MM.1S (cell line): ENCODE measurements around the gene DOCK10.

ENCODE experiments used
- DNase-seq: peaks from one replicate; pipeline ENCODE4 v3.0.0-alpha.2; 2015
- H2AFZ ChIP-seq: fragments of 300-600 bp; sonication (generic); 2 replicates; pipeline ENCODE4 v1.6.0; 2016; ENCODE audit warnings: antibody characterized with exemption, low read length
- H3F3A ChIP-seq: fragments of 300-600 bp; sonication (generic); 2 replicates; pipeline ENCODE4 v1.6.1; 2016; ENCODE audit warnings: mild to moderate bottlenecking, antibody characterized with exemption, low read length, moderate library complexity, mixed read lengths; ENCODE audit not compliant: insufficient read depth
- H3K27ac ChIP-seq: fragments of 300-600 bp; sonication (generic); 2 replicates; pipeline ENCODE4 v1.5.1; 2016; ENCODE audit warnings: mild to moderate bottlenecking, low read length
- H3K27me3 ChIP-seq: fragments of 300-600 bp; sonication (generic); replicated peaks from 2 replicates; pipeline ENCODE4 v1.6.0; 2016; ENCODE audit warnings: low read length; ENCODE audit not compliant: insufficient read depth
- H3K36me3 ChIP-seq: fragments of 300-600 bp; sonication (generic); replicated peaks from 2 replicates; pipeline ENCODE4 v1.6.1; 2016; ENCODE audit warnings: mild to moderate bottlenecking, low read length, mixed read lengths; ENCODE audit not compliant: insufficient read depth
- H3K4me1 ChIP-seq: fragments of 300-600 bp; sonication (generic); 2 replicates; pipeline ENCODE4 v1.6.1; 2016; ENCODE audit warnings: low read length, mixed read lengths
- H3K4me2 ChIP-seq: fragments of 300-600 bp; sonication (generic); 2 replicates; pipeline ENCODE4 v1.6.0; 2016; ENCODE audit warnings: low read depth, low read length
- H3K4me3 ChIP-seq: fragments of 300-600 bp; sonication (generic); 2 replicates; pipeline ENCODE4 v1.5.1; 2016; ENCODE audit warnings: low read length, mixed read lengths
- H3K79me2 ChIP-seq: fragments of 300-600 bp; sonication (generic); 2 replicates; pipeline ENCODE4 v1.6.1; 2016; ENCODE audit warnings: mixed run types, low read length, mixed read lengths
- H3K9ac ChIP-seq: fragments of 300-600 bp; sonication (generic); 2 replicates; pipeline ENCODE4 v1.6.1; 2016; ENCODE audit warnings: low read length, mixed read lengths
- H3K9me2 ChIP-seq: fragments of 300-600 bp; sonication (generic); replicated peaks from 2 replicates; pipeline ENCODE4 v1.6.1; 2016; ENCODE audit warnings: mild to moderate bottlenecking, low read length, mixed read lengths; ENCODE audit not compliant: insufficient read depth
- H3K9me3 ChIP-seq: fragments of 300-600 bp; sonication (generic); replicated peaks from 2 replicates; pipeline ENCODE4 v1.6.1; 2016; ENCODE audit warnings: mild to moderate bottlenecking, low read length, mixed read lengths; ENCODE audit not compliant: insufficient read depth
- H4K20me1 ChIP-seq: fragments of 300-600 bp; sonication (generic); 2 replicates; pipeline ENCODE4 v1.6.1; 2016; ENCODE audit warnings: mild to moderate bottlenecking, low read length, moderate library complexity, mixed read lengths; ENCODE audit not compliant: insufficient read depth
- CTCF ChIP-seq: fragments of 300-600 bp; sonication (generic); IDR thresholded peaks from 2 replicates; pipeline ENCODE4 v1.5.1; 2016; ENCODE audit warnings: antibody characterized with exemption, low read length, mixed read lengths
- EZH2 ChIP-seq: fragments of 300-600 bp; sonication (generic); optimal IDR thresholded peaks from 2 replicates; pipeline ENCODE3; 2017; ENCODE audit warnings: low read depth, mild to moderate bottlenecking, antibody characterized with exemption, low read length, mixed read lengths
- EZH2phosphoT487 ChIP-seq: fragments of 300-600 bp; sonication (generic); IDR thresholded peaks from 2 replicates; pipeline ENCODE4 v1.6.1; 2018; ENCODE audit warnings: antibody characterized with exemption, low read length

The DOCK10 gene

GRCh38 chr2:225037415-225038230 is 4.6 kb downstream of the DOCK10 start:
- Histone ChIP-seq H3K4me1 (0 out of 2 replicates have a peak, but pooled peaks cover 5% of the 10 kb centered on the region), H3K4me3 (no peak overlapping the region), H3K4me2 (no peak overlapping the region)

DNA sequence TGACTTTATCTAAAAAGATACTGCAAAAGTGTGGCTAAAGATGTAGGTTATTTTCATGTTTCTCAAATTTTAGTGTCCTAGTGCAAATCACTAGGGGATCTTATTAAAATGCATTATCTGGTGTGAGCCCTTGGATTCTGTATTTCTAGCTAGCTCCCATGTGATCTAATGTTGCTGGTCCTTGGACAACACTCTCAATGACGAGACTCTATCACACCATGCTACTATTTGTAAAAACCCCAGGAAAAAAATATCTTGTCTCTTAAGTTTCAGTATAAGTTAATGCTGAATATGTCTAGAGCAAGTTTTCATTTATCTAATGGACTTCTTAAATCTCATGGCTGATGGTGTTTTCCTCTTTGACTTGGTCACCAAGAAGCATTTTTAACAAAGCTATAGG is 5.8 kb downstream of the DOCK10 start:
- Histone ChIP-seq H3K9me2 (no peaks in the 10 kb centered on the region), H3K9ac (no peak overlapping the region), H3K4me1 (0 out of 2 replicates have a peak, but pooled peaks cover 5% of the 10 kb centered on the region), H3K36me3 (no peaks in the 10 kb centered on the region; the same call in 1 of the 2 replicates), H3K27ac (no peak overlapping the region), H3K4me3 (no peak overlapping the region), H3K9me3 (no peaks in the 10 kb centered on the region), H3K79me2 (peaks cover 92% of the 10 kb centered on the region), H2AFZ (no peak overlapping the region), H4K20me1 (0 out of 2 replicates have a peak, but pooled peaks cover 3% of the 10 kb centered on the region), H3K4me2 (no peak overlapping the region), H3K27me3 (no peaks in the 10 kb centered on the region), H3F3A (peaks cover 11% of the 10 kb centered on the region)
- TF ChIP-seq CTCF = no peak
- no peak for TF ChIP-seq EZH2
- no peak for TF ChIP-seq EZH2phosphoT487
- no peak for DNase-seq

More at GRCh38 chr2:225037415-225038230, 4.6 kb downstream of the DOCK10 start:
- H2AFZ ChIP-seq = no peak overlapping the region
- TF ChIP-seq EZH2 (no peak), EZH2phosphoT487 (no peak), CTCF (no peak)
- H3F3A ChIP-seq = peaks cover 18% of the 10 kb centered on the region
- H4K20me1 ChIP-seq = 0 out of 2 replicates have a peak, but pooled peaks cover 3% of the 10 kb centered on the region
- H3K27ac ChIP-seq = no peak overlapping the region
- no peaks in the 10 kb centered on the region for H3K9me3 ChIP-seq
- H3K9me2 ChIP-seq = no peaks in the 10 kb centered on the region
- no peaks in the 10 kb centered on the region for H3K27me3 ChIP-seq
- peaks cover 81% of the 10 kb centered on the region for H3K79me2 ChIP-seq
- H3K9ac ChIP-seq = no peak overlapping the region
- no peaks in the 10 kb centered on the region; the same call in 1 of the 2 replicates for H3K36me3 ChIP-seq
- DNase-seq = no peak

DNA sequence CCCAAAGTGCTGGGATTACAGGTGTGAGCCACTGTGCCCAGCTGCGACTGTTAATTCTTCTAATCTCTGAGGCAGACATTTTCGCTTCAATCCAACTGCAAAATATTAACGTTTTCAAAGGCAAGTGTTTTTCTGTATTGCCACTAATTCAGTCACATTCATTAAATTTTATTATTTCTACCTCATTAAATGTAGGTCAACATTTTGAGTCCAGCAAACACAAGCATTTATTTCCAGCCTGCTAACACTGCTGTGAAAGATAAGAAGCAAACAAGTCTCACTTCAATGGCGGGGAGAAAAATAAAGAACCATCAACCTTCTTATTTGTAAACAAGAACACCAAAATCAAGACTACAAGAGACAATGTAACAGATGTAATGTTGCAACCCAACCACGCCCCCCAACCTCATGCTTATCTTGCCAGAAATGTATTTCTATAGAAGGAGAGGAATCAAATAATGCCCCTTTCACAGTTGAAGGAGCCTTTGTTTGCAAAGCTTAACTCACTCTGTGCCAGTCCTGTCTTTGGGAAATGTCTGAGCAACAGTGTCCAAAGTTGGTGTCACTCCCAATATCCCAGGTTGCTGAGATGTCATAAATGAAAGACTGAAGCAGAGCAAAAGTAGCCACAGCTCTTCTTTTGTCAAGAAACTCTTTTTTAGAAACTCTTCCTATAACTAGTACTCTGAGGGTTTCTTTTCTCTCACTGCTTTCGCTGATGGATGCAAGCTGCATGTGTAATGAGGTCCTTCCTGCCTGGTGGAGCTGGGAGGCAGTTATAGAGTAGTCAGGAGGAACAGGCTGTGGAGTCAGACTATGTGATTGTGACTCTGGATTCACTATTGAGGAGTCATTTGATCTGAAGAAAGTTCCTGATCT is 8.6 kb downstream of the DOCK10 start:
- Histone ChIP-seq H3K27me3 (no peaks in the 10 kb centered on the region), H3K9me2 (no peaks in the 10 kb centered on the region), H4K20me1 (0 out of 2 replicates have a peak, but pooled peaks cover 4% of the 10 kb centered on the region), H2AFZ (no peak overlapping the region), H3K79me2 (peaks cover 93% of the 10 kb centered on the region), H3K4me2 (no peak overlapping the region), H3K27ac (no peak overlapping the region), H3F3A (no peaks in the 10 kb centered on the region), H3K9ac (no peak overlapping the region), H3K36me3 (no peaks in the 10 kb centered on the region; the same call in 1 of the 2 replicates), H3K4me1 (0 out of 2 replicates have a peak, but pooled peaks cover 5% of the 10 kb centered on the region), H3K4me3 (no peak overlapping the region), H3K9me3 (no peaks in the 10 kb centered on the region)
- no peak for TF ChIP-seq CTCF
- no peak for TF ChIP-seq EZH2phosphoT487
- no peak for TF ChIP-seq EZH2
- DNase-seq = no peak
